Measurements from ENCODE around the gene DPP10. TPM values are rescaled to one million over a fixed set of nuclear protein-coding genes. Genes with fewer than 3 reads are reported as not detected.

Gene DPP10
- total and polyA plus RNA-seq, 10 of the 15 experiments (the other 5 are each of a cell fraction or from before 2014, with no cell fraction given), result not detected

- H4K20me1 ChIP-seq (ENCODE audit: control insufficient read depth, insufficient read depth), result no peaks in the 10 kb centered on the region
- SMC1A ChIA-PET (ENCODE audit: uncharacterized antibody, unreplicated experiment), result no interaction called here
- H3K9me3 ChIP-seq (replicated peaks; ENCODE audit: control insufficient read depth, insufficient read depth, low read length), result no peaks in the 10 kb centered on the region
- no peak overlapping the region for H2AFZ ChIP-seq (ENCODE audit: control insufficient read depth, low read depth, low read length)
- RAD21 ChIA-PET (ENCODE audit: unreplicated experiment), result no interaction called here
- H3K36me3 ChIP-seq (ENCODE audit: control insufficient read depth in 2 of 2, insufficient read depth in 2 of 2, low read length in 1 of 2), result no peaks in the 10 kb centered on the region
- no peak for DNase-seq (ENCODE audit: low read depth, low spot score)
- H3K79me2 ChIP-seq (ENCODE audit: control insufficient read depth, insufficient read depth, low read length), result no peaks in the 10 kb centered on the region
- no peak for FAIRE-seq
- WGBS (ENCODE audit: insufficient coverage, insufficient replicate concordance, low lambda C conversion rate, missing lambda C conversion rate), result 34% methylated on average over 3 of the region's 3 CpGs
- no peaks in the 10 kb centered on the region for H3K4me1 ChIP-seq (ENCODE audit: control insufficient read depth, insufficient read depth, low read length)
- POLR2A ChIA-PET, result no interaction called here
- H3K9ac ChIP-seq (ENCODE audit: control insufficient read depth, insufficient read depth, low read length), result no peak overlapping the region
- no peak overlapping the region for H3K4me3 ChIP-seq
- BruUV-seq (replicated peaks), result no TSS peak
- intact Hi-C loops (cut with micrococcal nuclease; ENCODE audit: unreplicated experiment) (no loop called here), in situ Hi-C loops (cut with MboI) (no loop called here)
- ATAC-seq, result no peak
- CTCF ChIA-PET, result no interaction called here
- no peaks in the 10 kb centered on the region for H3K27me3 ChIP-seq (replicated peaks in 1 of 2; ENCODE audit: control insufficient read depth in 2 of 2, insufficient read depth in 2 of 2, low read length in 1 of 2)
- H3K27ac ChIP-seq (ENCODE audit: control insufficient read depth, insufficient read depth), result no peak overlapping the region
- H3K4me2 ChIP-seq (ENCODE audit: control insufficient read depth, insufficient read depth), result no peak overlapping the region
- TF ChIP-seq MEF2A (IDR thresholded peaks at IDR 0.05; ENCODE audit: insufficient read depth, low read depth, low read length), result no peak
- no peak for TF ChIP-seq FOXK2 (IDR thresholded peaks at IDR 0.05)
- no peak for TF ChIP-seq E2F8 (IDR thresholded peaks at IDR 0.05; ENCODE audit: low read depth, partially characterized antibody)
- no peak for TF ChIP-seq BHLHE40 (IDR thresholded peaks at IDR 0.05; ENCODE audit: borderline replicate concordance in 1 of 2, low read depth in 2 of 2, low read length in 1 of 2)
- TF ChIP-seq ZSCAN29 (IDR thresholded peaks at IDR 0.05), result no peak
- TF ChIP-seq SUZ12 (IDR thresholded peaks at IDR 0.05; ENCODE audit: unreplicated experiment), result no peak
- TF ChIP-seq DPF2 (IDR thresholded peaks at IDR 0.05), result no peak
- TF ChIP-seq ZNF274 (IDR thresholded peaks at IDR 0.05; ENCODE audit: insufficient read depth, insufficient read length), result no peak
- no peak for TF ChIP-seq ETV6 (conservative IDR thresholded peaks at IDR 0.05 in 1 of 2, IDR thresholded peaks at IDR 0.05 in 1 of 2; ENCODE audit: borderline replicate concordance in 1 of 2, low read depth in 1 of 2)
- TF ChIP-seq NFYA (IDR thresholded peaks at IDR 0.05; ENCODE audit: borderline replicate concordance, low read depth, low read length), result no peak
- no peak for TF ChIP-seq NR2C2 (IDR thresholded peaks at IDR 0.05; ENCODE audit: borderline replicate concordance, control insufficient read depth, insufficient read length, low read depth)
- no peak for TF ChIP-seq CBX3 (IDR thresholded peaks at IDR 0.05; ENCODE audit: borderline replicate concordance, low read depth)
- TF ChIP-seq CTCF (IDR thresholded peaks at IDR 0.05 in 2 of 3, conservative IDR thresholded peaks at IDR 0.05 in 1 of 3; ENCODE audit: control insufficient read depth in 2 of 3, extremely low read depth in 1 of 3, insufficient read depth in 1 of 3, low read depth in 3 of 3, low read length in 3 of 3), result no peak
- TF ChIP-seq ZBED1 (IDR thresholded peaks at IDR 0.05; ENCODE audit: borderline replicate concordance), result no peak
- no peak for TF ChIP-seq PAX8 (IDR thresholded peaks at IDR 0.05)
- TF ChIP-seq E4F1 (IDR thresholded peaks at IDR 0.05; ENCODE audit: borderline replicate concordance, partially characterized antibody), result no peak
- TF ChIP-seq SMARCA5 (IDR thresholded peaks at IDR 0.05), result no peak
- TF ChIP-seq NR2C1 (IDR thresholded peaks at IDR 0.05), result no peak
- no peak for TF ChIP-seq RAD21 (IDR thresholded peaks at IDR 0.05; ENCODE audit: insufficient read depth, low read depth, low read length)
These were observed 740.7 kb downstream of the DPP10 start for GRCh38 chr2:115183144-115183543.

Measured in GM12878 (cell line).